Vagina (tissue), 2 donors: ENCODE data around the gene OR6V1. TPM values are rescaled to one million over a fixed set of nuclear protein-coding genes. Genes with fewer than 3 reads are reported as not detected.
"Not testable (repeated sequence)": the region's sequence is repeated elsewhere in the genome, so short reads cannot be mapped to it uniquely, and the experiment has no call there.

Experiments used
- DNase-seq, 2 donors: peaks; one replicate each; pipeline ENCODE4 v3.0.0-alpha.2; 2017; ENCODE audit errors: extremely low spot score in 2 of 2
- H3K27ac ChIP-seq: fragments of 200-600 bp; sonication (generic); one replicate; pipeline ENCODE4 v1.5.1; 2019
- H3K27me3 ChIP-seq: fragments of 200-600 bp; sonication (generic); one replicate; pipeline ENCODE4 v1.5.1; 2019
- H3K36me3 ChIP-seq, 2 donors: fragments of 200-600 bp; sonication (generic); one replicate each; pipeline ENCODE4 v1.5.1; 2017 to 2019
- H3K4me1 ChIP-seq: fragments of 200-600 bp; sonication (generic); one replicate; pipeline ENCODE4 v1.5.1; 2019
- H3K4me3 ChIP-seq, 2 donors: fragments of 200-600 bp; sonication (generic); 1 replicate in 1 of 2; 2 replicates in 1 of 2; pipeline ENCODE4 v1.5.1; 2016 to 2019
- H3K9me3 ChIP-seq: fragments of 200-600 bp; sonication (generic); one replicate; pipeline ENCODE4 v1.5.1; 2019
- POLR2A ChIP-seq, 2 donors: fragments of 450-650 bp; IDR thresholded peaks; one replicate each; pipeline ENCODE4 v1.6.1; 2017; ENCODE audit warnings: antibody characterized with exemption in 2 of 2, mild to moderate bottlenecking in 2 of 2, moderate library complexity in 2 of 2
- POLR2AphosphoS5 ChIP-seq, 2 donors: sonication (generic); formaldehyde crosslinking; IDR thresholded peaks; one replicate each; pipeline ENCODE4 v1.9.0; 2017; ENCODE audit warnings: antibody characterized with exemption in 2 of 2, mild to moderate bottlenecking in 2 of 2, low read depth in 1 of 2; ENCODE audit not compliant: insufficient read depth in 1 of 2
- intact Hi-C: fragments of 100-400 bp; cut with DNase I; formaldehyde crosslinking; loops from one replicate; pipeline ENCODE4 v1.15.1; 2023
- total RNA-seq: library from RNA; depleted of rRNA; stranded (reverse); fragments of >200 nt; gene quantifications from one replicate; pipeline ENCODE4 v1.2.3, GENCODE V29; 2016
- TF ChIP-seq, protein P1 (sequence below), 3 experiments: fragments of 450-650 bp in 2 of 3; fragments of 200-600 bp in 1 of 3; sonication (generic) in 1 of 3; IDR thresholded peaks; one replicate each; pipeline ENCODE4 v1.5.1; 2017 to 2019; ENCODE audit warnings: antibody characterized with exemption in 3 of 3, mild to moderate bottlenecking in 2 of 3, moderate library complexity in 2 of 3

OR6V1 gene
- total RNA-seq, 1 donor from 2014 or later, result not detected

DNA sequence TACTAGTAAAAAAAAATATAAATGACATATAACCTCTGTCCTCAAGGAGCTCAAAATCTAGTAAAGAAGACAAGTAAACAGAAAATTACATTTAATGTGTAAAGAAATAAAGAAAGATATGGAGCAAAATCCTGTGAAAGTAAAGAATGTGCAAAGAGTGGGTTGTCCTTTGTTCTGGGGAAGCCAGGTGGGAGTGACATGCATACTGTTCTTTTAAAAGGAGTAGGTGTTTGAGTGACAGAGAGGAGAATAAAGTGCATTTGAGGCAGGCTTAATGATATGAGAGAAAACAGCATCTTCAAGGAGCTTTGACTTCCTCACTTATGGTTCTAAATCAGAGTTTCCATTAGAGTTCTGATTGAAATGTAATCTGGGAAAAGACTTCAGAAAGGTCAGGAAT is 22.0 kb downstream of the OR6V1 start:
- intact Hi-C loops, result no loop called here

DNA sequence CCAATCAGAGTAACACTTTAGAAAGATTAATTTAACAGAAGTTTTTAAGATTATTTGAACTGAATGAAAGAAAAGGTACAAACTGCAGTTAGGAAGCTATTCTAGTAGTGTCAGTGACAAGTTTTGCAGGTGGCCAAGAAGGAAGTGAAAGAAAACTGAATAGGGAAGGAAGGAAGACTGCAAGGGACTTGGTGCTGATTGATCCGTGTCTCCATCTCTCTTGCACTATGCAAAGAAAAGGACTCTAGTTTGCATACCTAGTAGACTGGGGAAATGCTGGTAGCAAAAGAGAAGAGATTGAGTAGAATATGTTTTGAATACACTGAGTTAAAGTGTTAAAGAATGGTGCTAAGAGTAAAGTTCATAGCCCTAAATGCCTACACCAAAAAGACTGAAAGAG is 33.0 kb downstream of the OR6V1 start:
- intact Hi-C loops, result no loop called here
- DNase-seq, result no peak
- Histone ChIP-seq H3K27ac (no peak overlapping the region), H3K36me3 (no peaks in the 10 kb centered on the region), H3K4me3 (no peak overlapping the region), H3K27me3 (no peaks in the 10 kb centered on the region), H3K9me3 (no peaks in the 10 kb centered on the region), H3K4me1 (no peaks in the 10 kb centered on the region)
- TF ChIP-seq POLR2A (IDR thresholded peaks at IDR 0.05) (no peak), POLR2AphosphoS5 (IDR thresholded peaks at IDR 0.05; ENCODE audit: insufficient read depth in 1 of 2, low read depth in 1 of 2) (no peak)
- TF ChIP-seq, protein P1, sequence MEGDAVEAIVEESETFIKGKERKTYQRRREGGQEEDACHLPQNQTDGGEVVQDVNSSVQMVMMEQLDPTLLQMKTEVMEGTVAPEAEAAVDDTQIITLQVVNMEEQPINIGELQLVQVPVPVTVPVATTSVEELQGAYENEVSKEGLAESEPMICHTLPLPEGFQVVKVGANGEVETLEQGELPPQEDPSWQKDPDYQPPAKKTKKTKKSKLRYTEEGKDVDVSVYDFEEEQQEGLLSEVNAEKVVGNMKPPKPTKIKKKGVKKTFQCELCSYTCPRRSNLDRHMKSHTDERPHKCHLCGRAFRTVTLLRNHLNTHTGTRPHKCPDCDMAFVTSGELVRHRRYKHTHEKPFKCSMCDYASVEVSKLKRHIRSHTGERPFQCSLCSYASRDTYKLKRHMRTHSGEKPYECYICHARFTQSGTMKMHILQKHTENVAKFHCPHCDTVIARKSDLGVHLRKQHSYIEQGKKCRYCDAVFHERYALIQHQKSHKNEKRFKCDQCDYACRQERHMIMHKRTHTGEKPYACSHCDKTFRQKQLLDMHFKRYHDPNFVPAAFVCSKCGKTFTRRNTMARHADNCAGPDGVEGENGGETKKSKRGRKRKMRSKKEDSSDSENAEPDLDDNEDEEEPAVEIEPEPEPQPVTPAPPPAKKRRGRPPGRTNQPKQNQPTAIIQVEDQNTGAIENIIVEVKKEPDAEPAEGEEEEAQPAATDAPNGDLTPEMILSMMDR (IDR thresholded peaks at IDR 0.05), result no peak

More for the DNA sequence above, 22.0 kb downstream of the OR6V1 start:
- no peak overlapping the region for H3K4me3 ChIP-seq
- no peak for DNase-seq
- H3K36me3 ChIP-seq, result no peaks in the 10 kb centered on the region
- no peak overlapping the region for H3K27ac ChIP-seq
- H3K9me3 ChIP-seq, result no peaks in the 10 kb centered on the region
- no peak for TF ChIP-seq POLR2AphosphoS5 (IDR thresholded peaks at IDR 0.05; ENCODE audit: insufficient read depth in 1 of 2, low read depth in 1 of 2)
- TF ChIP-seq, protein P1 (IDR thresholded peaks at IDR 0.05), result no peak
- no peak for TF ChIP-seq POLR2A (IDR thresholded peaks at IDR 0.05)
- no peaks in the 10 kb centered on the region for H3K4me1 ChIP-seq
- H3K27me3 ChIP-seq, result no peaks in the 10 kb centered on the region

DNA sequence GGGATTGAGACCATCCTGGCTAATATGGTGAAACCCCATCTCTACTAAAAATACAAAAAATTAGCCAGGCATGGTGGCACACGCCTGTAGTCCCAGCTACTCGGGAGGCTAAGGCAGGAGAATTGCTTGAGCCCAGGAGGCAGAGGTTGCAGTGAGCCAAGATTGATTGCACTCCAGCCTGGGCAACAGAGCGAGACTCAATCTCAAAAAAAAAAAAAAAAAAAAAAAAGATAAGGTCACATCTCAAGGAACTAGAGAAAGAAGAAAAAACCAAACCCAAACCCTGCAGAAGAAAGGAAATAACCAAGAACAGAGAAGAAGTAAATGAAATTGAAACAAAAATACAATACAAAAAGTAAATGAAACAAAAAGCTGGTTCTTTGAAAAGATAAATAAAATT is 33.5 kb downstream of the OR6V1 start:
- H3K36me3 ChIP-seq, H3K27ac ChIP-seq, H3K27me3 ChIP-seq, intact Hi-C loops, H3K4me1 ChIP-seq, H3K9me3 ChIP-seq, H3K4me3 ChIP-seq, DNase-seq: not testable (repeated sequence)

DNA sequence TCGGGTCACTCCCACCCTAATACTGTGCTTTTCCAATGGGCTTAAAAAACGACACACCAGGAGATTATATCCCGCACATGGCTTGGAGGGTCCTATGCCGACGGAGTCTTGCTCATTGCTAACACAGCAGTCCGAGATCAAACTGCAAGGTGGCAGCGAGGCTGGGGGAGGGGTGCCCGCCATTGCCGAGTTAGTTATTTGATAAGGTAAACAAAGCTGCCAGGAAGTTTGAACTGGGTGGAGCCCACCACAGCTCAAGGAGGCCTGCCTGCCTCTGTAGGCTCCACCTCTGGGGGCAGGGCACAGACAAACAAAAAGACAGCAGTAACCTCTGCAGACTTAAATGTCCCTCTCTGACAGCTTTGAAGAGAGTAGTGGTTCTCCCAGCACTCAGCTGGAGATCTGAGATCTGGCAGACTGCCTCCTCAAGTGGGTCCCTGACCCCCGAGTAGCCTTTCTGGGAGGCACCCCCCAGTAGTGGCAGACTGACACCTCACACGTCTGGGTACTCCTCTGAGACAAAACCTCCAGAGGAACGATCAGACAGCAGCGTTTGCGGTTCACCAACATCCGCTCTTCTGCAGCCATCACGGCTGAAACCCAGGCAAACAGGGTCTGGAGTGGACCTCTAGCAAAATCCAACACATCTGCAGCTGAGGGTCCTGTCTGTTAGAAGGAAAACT is 36.5 kb downstream of the OR6V1 start:
- DNase-seq, H3K9me3 ChIP-seq, H3K36me3 ChIP-seq, H3K27ac ChIP-seq, intact Hi-C loops, H3K4me3 ChIP-seq, H3K4me1 ChIP-seq, H3K27me3 ChIP-seq: not testable (repeated sequence)

DNA sequence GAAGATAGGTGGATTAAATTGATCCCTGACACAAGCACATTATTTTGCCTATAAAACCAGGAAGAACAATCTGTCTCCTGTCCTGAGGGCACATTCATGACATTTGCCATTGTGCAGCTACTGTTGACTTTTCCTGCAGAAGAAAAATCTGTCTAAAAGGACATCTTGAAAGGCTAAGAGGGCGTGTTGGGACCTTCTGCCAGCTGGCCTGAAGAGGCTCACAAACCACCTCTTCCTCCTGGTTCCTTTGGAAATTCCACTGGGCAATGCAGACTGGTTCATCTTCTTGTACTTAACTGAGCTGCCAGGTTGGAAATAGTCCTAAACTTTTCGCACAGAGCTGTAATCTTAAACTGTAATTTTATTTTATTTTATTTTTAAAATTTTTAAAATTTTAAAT is 44.0 kb downstream of the OR6V1 start:
- Histone ChIP-seq H3K27me3 (no peaks in the 10 kb centered on the region), H3K9me3 (no peaks in the 10 kb centered on the region), H3K36me3 (no peaks in the 10 kb centered on the region), H3K4me3 (no peak overlapping the region), H3K4me1 (no peaks in the 10 kb centered on the region), H3K27ac (no peak overlapping the region)
- no peak for DNase-seq
- TF ChIP-seq, protein P1 (IDR thresholded peaks at IDR 0.05), result no peak
- TF ChIP-seq POLR2A (IDR thresholded peaks at IDR 0.05), result no peak
- no peak for TF ChIP-seq POLR2AphosphoS5 (IDR thresholded peaks at IDR 0.05; ENCODE audit: insufficient read depth in 1 of 2, low read depth in 1 of 2)
- intact Hi-C loops, result no loop called here

DNA sequence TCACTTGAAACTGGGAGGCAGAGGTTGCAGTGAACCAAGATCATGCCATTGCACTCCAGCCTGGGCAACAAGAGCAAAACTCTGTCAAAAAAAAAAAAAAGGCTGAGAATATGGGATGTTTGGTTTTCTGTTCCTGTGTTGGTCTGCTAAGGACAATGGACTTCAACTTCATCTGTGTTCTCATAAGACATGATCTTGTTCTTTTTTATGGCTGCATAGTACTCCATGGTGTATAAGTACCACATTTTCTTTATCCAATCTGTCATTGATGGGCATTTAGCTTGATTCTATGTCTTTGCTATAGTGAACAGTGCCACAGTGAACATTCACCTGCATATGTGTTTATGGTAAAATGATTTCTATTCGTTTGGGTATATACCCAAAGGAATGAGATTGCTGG is 47.4 kb downstream of the OR6V1 start:
- H3K27ac ChIP-seq, H3K4me3 ChIP-seq, H3K4me1 ChIP-seq, DNase-seq, intact Hi-C loops, H3K27me3 ChIP-seq, H3K9me3 ChIP-seq, H3K36me3 ChIP-seq: not testable (repeated sequence)

Other genes with a start within 250 kb of the OR6V1 start
- gene EPHB6, start 197.3 kb upstream of the OR6V1 start, total RNA-seq, result 68.3 TPM
- 7.9 TPM for gene TRPV6, start 166.6 kb upstream of the OR6V1 start, total RNA-seq
- not detected for gene TRPV5, start 118.6 kb upstream of the OR6V1 start, total RNA-seq
- gene LLCFC1, start 112.9 kb upstream of the OR6V1 start, total RNA-seq, result not detected
- 2.2 TPM for gene KEL, start 90.0 kb upstream of the OR6V1 start, total RNA-seq
- gene OR9A2, start 25.2 kb upstream of the OR6V1 start, total RNA-seq, result not detected
- gene PIP, start 79.7 kb downstream of the OR6V1 start, total RNA-seq, result 2.5 TPM
- gene TAS2R39, start 131.1 kb downstream of the OR6V1 start, total RNA-seq, result not detected
- not detected for gene TAS2R40, start 169.7 kb downstream of the OR6V1 start, total RNA-seq
- 127 TPM for gene GSTK1, start 211.1 kb downstream of the OR6V1 start, total RNA-seq
- gene TMEM139, start 232.6 kb downstream of the OR6V1 start, total RNA-seq, result not detected
- 24.8 TPM for gene CASP2, start 236.0 kb downstream of the OR6V1 start, total RNA-seq